PC-3 (cell line): ENCODE measurements around the gene KNDC1.

Experiments
- EZH2 ChIP-seq: fragments of 300-600 bp; sonication (generic); IDR thresholded peaks from one replicate; pipeline ENCODE4 v1.6.1; 2017; ENCODE audit warnings: antibody characterized with exemption, mild to moderate bottlenecking, low read length; ENCODE audit not compliant: unreplicated experiment
- TF ChIP-seq, protein P1 (sequence below): fragments of 300-600 bp; sonication (generic); conservative IDR thresholded peaks from 2 replicates; pipeline ENCODE4 v1.5.1; 2017; ENCODE audit warnings: antibody characterized with exemption, low read depth, mild to moderate bottlenecking, low read length

DNA sequence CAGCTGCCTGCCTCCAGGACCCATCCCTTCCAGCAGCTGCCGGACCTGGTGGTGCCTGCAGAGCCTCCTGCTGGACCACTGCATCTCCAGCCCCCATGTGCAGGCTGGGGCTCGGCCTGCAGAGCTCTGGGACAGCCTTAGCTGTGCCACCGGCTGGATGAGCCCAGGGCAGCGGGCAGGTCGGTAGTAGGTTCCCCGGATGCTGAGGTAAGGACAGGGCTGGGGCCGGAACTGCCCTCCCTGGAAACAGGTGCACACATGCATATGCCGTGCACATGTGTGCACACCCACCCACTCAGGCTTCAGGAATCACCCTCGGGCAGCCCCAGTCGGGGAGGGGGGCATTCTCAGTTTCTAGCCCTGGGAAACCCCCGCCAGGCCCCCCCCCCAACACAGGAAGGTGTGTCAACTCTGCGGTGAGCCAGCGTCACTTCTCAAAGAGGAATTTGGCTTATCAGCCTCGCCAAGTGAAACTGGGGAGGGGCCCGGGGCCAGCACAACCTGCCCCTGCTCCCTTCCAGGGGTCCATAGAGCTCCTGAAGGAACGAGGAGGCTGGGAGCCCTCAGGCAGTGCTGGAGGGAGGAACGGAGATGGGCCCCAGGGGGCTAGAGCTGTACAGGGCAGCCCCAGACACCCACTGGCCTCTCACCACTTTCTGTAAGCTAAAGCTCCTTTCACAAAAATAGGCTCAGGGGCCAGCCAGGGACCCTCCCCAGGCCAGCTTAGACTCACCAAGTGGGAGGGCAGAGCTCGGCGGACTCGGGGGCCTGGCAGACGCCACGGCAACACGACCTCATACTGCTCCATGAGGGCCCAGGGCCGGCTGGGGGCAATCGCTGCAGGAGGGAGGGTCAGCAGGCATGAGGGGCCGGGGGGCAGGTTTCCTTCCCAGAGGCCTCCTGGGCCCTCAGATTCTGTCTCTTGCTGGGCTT lies 115.0 kb downstream of the KNDC1 start:
- TF ChIP-seq, protein P1, sequence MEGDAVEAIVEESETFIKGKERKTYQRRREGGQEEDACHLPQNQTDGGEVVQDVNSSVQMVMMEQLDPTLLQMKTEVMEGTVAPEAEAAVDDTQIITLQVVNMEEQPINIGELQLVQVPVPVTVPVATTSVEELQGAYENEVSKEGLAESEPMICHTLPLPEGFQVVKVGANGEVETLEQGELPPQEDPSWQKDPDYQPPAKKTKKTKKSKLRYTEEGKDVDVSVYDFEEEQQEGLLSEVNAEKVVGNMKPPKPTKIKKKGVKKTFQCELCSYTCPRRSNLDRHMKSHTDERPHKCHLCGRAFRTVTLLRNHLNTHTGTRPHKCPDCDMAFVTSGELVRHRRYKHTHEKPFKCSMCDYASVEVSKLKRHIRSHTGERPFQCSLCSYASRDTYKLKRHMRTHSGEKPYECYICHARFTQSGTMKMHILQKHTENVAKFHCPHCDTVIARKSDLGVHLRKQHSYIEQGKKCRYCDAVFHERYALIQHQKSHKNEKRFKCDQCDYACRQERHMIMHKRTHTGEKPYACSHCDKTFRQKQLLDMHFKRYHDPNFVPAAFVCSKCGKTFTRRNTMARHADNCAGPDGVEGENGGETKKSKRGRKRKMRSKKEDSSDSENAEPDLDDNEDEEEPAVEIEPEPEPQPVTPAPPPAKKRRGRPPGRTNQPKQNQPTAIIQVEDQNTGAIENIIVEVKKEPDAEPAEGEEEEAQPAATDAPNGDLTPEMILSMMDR, result no peak
- no peak for TF ChIP-seq EZH2
